GM18519 (cell line): ENCODE data around the gene WNT4.

Experiments used
- ATAC-seq: cut with Tn5 transposase; IDR thresholded peaks from one replicate; pipeline ENCODE4 v1.9.1; 2021; ENCODE audit warnings: mild to moderate bottlenecking, moderate library complexity; ENCODE audit not compliant: unreplicated experiment, low FRiP score

Gene WNT4

DNA sequence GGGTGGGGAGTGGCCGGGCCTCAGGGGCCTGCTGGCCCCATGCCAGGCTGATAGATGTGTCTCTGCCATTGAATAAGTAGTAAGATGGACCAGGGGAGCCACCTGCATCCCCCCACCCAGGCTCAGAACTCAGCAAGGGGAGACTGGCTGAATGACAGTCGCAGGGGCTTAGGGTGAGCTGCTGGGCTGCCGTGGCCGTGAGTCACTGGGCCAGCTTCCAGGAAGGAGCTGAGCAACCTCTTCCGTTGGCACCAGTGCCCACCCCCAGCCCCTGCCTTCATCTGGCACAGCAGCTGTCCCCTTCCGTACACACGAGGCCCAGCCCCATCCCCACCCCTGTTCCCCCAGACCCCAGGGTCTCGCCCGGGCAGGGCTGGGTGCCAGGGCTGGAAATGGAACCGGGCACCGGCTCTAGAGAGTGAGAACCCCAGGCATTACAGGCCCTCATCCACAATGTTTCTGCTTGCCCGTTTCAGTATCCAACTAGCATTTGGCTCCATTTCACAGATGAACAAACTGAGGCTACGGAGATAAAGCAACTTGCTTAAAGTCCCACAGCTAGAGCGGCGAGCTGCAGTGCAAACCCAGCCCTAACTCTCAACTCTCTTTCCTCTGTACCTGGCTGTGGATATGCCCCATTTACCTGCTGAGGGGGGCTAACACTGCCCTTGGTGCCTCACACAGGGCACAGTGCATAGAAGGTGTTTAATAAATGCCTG, 10.2 kb downstream of the WNT4 start:
- ATAC-seq: no peak

DNA sequence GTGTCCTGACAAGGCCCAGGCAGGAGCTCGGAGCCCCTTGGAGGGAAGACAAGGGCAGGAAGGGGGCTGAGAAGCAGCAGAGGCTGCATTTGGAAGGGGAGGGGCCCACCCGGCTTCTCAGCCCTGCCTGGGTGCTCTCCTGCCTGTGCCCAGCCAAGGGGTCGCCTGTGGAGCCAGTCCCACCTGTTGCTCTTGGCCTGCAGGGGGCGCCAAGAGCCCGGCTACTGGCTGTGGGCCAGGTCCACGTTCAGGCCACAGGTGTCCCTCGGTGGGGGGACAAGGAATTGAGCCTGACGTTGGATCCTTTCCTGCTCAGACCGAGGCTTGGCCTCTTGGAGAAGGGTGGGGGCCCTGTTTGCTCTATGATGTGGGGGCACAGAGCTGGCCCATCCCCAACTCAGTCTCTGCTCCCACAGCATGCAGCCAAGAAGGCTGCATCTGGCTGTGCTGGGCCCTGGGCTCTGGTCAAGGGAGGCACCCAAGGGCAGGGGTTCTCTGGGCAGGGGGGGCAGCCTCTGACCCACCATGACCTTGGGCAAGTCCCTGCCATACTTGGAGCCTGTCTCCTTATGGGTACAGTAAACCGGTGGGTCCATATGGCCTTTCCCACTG, 10.9 kb downstream of the WNT4 start:
- ATAC-seq: no peak

DNA sequence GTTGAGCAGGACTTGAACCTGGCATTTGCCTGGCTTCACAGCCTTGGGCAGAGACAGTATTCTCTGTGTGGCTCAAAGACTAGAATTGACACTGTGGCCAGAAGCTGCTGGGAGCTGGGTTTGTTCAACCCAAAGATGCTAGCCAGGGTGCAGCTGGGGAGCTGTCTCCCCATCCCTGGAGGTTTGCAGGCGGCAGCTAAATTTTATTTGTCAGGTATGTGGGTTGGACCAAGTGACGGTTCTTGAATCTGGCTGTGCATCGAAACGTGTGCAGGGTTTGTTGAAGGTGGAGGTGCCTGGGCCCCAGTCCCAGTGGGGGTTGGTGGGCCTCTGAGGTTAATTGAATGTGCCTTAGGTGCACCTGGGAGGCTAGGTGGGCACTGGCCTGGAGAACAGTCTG, 11.8 kb downstream of the WNT4 start:
- ATAC-seq: no peak

DNA sequence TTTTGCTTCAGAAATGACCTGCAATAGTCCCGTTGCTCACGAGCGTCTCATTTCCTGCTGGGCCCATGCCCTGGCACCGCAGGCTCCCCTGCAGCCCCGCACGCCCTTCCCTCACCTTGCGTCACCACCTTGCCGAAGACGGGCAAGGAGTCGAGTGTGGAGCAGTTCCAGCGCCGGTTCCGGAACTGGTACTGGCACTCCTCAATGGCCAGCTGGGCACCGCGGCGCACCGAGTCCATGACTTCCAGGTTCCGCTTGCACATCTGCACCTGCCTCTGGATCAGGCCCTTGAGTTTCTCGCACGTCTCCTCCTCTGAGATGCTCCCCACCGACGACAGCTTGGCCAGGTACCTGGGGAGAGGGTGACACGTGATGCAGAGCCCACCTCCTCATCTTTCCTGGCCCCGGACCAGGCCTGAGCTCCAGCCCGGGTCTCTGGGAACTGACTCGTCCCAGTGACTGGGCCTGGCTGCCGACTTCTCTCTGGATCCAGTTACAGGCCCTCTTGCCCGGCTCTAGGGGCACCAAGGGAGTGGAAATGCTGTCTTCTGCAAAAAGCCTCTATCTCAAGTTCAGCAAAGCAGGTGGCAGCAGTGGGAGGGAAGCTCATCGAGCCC, 13.3 kb downstream of the WNT4 start:
- ATAC-seq: no peak

DNA sequence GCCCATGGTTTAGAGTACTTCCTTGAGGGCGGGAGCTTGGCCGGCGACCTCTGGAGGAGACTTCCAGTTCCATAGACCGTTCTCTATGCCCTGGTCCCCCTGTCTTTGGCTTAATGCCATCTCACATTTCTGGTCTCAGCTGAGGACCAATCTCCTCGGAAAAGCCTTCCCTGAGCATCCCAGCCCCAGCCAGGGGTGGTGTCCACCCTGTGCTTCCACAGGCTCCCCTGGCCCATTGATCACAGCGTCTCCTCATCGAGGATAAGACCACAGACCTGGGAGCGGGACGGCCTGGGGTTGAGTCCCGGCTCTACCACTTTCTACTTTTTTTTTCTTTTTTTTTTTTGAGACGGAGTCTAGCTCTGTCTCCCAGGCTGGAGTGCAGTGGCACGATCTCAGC, 14.5 kb downstream of the WNT4 start:
- ATAC-seq: no peak

DNA sequence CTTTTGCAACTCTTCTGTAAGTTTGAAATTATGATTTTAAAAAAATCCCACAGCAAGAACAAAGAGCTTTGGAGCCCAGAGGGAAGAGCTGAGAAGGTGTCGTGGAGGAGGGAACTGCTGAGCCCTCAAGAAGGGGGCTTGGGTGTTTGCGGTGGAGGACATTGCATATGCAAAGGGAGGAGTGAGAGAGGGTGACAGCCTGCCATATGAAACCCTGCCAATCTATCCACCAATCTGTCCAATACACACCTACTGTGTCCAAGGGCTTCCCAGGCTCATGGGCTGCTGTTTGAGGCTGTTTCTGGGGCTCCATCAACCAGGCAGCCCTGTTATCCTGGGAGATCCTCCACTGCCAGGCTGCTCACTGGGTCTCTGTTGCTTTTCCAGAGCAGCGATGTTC, 15.2 kb downstream of the WNT4 start:
- no peak for ATAC-seq

DNA sequence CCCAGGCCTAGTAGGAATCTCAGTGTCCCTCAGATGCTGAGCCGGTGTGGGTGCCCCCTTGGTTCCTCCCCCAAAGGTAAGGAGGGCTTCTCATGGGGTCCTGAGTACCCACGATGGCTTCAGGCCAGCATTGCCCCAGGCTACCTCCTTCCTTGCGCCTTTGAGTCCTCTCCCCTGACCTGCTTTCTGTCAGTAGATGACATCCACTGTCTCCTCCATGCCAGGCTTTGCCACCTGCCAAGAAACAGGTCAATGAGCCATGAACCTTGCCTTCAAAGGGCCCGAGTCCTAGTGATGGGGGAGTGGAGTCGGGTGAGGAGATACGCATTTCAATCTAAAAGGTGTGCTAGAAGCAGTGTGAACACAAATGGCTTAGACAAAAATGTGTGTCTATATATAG, 15.6 kb downstream of the WNT4 start:
- ATAC-seq: no peak

DNA sequence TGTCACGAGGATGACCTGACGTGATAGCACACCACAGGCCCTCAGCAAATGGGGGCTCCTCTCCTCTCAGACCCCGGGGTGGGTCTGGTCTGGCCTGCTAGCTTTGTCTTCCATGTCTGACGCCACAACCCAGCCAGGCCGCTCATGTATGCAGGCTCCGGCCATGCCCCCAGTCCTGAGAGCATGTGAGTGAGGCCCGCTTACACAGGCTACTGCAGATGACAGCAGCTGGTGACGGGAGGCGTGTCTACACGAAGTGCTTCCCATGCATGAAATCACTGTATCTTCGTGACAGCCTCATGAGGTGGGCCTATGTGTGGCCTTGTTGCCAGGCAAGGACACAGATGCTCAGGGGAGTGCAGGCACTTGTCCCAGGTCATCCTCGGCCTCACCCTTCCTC, 16.4 kb downstream of the WNT4 start:
- no peak for ATAC-seq

DNA sequence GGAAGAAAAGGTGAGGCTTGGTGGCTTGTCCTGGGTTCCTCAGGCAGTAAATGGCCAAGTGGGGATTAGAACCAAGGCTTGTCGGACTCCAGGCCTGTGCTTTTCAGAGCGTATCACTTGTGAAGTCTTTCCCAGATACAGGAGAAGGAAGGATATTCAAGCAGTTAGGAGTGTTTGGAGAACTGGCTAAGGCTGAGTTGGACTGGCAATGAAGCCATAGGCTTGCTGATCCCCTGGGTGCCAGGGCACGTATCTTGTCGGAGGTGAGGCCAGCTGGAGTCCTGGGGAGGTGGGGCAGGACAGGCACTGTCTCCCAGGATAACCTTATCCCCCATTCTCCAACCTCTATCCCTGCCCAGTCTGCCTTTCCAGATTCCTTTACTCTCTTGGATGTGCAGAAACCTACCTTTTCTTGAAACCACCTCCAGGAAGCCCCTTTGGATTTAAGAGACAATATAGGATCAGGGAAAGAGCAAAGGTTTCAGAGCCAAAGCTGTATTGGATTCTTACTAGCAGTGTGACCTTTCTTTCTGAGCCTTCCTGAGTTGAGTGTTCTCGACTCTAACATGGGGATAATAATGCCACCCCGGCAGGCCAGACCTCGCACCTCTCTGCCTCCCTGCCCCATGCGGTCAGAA, 18.2 kb downstream of the WNT4 start:
- no peak for ATAC-seq

DNA sequence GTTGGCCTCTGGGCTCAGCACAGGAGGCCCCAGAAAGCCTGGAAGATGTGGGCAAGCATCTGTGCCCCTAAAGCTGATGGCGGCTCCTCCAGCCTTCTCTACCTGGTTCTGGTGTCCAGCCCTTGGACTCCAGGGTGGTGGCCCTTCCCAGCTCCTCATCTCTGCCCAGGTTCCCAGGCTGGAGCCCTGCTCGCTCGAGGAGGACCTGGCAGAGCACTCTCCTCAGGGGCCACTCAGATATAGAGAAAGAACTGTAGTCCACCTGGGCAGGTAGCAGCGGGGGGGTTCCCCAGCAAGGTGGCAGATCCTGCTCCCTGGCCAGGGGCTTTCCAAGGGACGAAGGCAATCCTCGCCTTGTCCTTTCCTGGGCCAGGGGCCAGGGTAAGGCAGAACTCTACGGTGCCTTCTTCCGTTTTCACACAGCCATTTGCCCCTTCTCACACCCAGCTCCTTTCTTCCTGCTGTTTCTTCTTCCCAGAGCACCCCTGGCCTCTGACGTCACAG, 18.9 kb downstream of the WNT4 start:
- ATAC-seq: no peak

DNA sequence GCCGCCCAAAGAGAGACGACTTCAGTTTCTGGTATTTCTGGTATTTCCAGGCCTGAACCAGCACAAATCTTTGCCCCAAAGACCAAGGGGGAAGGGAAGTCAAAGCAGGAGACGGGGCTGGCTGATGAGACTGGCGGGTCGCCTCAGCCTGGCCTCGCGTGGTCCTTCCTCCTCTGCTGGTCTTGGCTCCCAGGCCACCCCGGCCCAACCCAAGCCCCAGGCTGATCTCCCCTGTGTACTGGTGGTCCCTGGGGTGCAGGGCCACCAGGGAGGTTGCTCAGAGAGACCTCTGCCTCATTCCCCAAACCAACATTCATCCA, 19.9 kb downstream of the WNT4 start:
- no peak for ATAC-seq

DNA sequence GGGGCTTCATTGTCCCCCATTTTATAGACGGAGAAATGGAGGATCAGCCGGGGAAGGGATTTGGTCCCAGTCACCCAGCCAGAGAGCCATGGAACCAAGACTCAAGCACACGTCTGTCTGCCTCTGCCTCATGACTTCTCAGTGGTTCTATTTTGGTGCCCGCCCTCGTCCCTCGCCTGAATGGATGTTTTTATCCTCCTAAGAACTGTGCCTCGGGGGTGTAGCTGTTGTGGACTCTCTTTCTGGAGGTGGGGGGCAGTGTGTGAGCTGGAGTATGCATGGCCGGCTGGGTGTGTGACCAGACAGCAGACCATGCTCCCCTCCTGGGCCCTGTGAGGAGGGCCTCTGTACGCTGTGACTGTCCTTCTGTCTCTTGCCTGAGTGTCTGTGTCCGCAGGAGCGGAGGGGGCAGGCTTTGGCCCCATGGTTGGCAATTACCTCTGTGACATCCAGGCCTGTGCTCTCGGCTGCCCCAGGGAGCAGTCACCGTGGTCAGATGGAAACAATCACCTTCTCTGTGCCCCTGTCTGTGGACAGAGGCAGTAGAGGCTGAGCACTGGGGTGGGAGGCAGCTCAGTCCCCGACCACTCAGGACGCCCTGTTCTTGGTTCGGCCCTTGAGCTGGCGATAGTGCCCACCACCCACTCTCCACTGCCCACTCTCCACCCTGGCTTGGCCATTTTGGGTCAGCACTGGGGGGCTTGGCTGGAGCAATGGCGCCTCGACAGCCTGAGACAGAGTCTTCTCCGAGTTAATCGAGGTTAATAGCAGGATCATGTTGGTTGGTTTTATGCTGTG, 20.4 kb downstream of the WNT4 start:
- ATAC-seq: no peak

DNA sequence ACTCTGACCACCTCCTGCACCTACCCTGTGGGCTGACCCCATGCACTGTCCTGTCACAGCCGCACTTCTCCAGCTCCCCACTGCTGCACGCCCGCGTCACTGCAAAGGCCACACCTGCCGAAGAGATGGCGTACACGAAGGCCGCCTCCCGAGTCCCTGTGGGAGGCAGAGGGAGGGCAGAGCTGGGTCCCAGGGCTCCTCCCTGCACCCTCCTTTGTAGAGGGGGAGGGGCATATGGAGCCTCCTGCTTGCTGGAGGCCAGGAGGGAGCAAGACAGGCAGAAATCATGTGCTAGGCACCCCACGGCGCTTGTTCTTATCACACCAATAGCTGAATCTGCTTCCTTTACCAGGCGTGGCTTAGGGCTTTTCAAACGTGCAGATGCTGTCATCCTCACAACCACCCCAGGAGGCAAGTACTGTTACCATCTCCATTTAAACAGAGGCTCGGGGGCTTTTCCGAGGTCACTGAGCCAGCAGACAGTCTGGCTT, 21.4 kb downstream of the WNT4 start:
- no peak for ATAC-seq

DNA sequence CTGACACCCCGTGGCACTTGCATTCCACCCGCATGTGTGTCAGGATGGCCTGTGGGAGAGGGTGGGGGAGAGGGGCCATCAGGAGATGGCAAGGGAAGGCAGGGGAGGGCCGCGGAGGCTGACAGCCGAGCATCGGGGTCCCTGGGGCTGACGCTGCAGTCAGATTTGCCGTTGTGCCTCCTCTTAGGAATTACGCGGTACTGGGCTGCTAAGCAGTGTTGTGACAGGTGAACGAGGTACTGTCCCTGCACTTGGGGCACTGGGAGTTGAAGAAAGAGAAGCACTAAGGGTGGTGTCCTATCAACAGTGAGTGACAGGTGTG, 22.5 kb downstream of the WNT4 start:
- ATAC-seq: no peak

DNA sequence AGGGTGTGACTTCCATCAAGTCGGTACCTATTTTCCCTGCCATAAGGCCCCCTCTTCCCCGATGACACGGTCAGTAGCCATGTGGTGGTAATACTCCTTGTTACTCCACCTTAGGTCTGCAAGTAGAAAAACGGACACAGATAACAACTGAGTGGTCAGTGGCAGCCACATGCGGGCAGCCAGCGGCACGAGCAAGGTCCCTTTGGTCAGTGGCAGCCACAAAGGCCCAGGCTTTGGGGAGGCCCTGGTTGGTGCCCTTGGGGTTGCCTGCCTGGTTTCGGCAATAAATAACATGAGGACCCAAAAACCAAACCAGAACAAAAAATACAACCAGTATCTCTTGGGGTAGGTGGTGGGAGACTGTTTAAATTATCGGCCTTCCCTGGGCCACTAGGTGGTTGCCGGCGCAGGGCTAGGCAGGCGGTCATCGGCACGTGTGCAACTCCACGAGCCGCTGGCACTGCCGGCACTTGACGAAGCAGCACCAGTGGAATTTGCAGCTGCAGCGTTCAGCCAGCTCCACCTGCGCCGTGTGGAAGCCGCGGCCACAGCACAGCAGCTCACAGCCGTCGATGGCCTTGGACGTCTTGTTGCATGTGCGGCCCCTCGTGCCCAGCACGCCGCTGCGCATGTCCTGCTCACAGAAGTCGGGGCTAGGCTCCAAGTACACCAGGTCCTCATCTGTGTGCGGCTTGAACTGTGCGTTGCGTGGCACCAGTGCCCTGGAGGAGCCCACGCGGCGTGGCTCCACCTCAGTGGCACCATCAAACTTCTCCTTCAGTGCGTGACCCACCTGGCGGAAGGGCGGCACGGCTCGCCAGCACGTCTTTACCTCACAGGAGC, 23.1 kb downstream of the WNT4 start:
- no peak for ATAC-seq

DNA sequence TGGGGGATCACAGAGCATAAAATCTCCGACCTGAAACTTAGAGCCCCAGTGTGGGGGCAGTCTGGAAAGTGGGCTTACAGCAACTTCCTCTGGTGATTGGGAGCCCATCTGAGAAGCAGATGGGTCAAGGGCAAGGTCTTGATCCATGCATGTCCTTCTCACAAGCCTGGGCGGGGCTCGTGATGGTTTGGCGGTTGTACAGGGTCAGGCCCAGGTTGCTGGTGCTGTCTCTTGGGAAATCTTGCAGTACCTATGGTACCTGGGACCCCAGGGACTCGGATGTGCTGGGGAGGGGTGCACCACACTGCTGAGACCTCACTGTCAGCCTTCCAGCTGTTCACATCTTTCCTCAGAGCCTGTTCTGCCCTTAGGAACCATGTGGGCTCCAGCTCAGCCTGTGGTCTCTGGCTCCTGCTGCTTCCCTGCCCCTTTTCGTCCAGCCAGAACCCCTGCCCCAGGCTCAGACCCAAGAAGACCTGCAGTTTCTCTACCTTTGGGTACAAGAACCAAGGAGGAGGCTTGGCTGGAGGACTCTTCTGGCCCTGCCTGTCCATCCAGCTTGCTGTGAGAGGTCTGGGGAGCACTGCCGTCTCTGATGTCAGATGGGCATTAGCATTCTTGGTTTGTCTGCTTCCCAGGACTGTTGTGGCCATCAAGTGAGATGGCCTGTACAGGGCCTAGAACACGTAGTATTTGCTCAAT, 24.5 kb downstream of the WNT4 start:
- ATAC-seq: no peak

DNA sequence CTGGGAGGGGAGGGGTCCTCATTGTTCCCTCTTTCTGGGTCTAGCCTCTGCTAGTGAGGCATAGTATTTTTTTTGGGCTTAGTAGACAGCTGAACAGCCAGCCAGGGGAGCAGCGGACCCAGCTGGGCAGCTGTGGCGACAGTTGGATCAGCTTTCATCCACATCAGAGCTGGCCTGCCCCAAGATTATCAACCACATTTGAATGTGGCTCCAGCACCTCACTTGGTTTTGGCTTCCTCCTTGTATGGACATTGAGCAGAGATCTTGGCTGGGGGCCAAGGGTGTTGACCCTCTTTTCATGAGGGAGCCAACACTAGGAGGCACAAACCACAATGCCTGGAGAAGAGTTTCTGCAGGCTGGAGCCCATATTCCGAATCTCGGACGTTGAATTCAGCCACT, 25.0 kb downstream of the WNT4 start:
- ATAC-seq: no peak

DNA sequence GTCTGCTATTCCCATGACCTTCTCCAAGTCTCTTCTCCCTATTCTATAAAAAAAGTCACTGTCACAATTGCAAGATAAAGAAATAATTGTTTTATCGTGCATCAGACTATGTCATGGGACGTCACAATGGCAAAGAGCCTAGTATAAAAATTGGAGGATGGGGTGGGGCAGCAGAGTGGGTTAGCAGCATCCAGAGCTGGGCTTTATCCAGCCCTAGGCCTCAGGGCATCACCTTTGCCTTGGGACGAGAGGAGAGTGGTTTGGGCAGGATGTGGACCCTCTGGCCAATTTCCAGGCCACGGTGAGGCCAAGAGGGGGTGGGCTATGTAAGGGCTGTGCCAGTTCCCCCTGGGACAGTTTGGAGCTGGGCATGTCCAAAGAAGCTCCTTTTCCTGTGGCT, 25.7 kb downstream of the WNT4 start:
- no peak for ATAC-seq

DNA sequence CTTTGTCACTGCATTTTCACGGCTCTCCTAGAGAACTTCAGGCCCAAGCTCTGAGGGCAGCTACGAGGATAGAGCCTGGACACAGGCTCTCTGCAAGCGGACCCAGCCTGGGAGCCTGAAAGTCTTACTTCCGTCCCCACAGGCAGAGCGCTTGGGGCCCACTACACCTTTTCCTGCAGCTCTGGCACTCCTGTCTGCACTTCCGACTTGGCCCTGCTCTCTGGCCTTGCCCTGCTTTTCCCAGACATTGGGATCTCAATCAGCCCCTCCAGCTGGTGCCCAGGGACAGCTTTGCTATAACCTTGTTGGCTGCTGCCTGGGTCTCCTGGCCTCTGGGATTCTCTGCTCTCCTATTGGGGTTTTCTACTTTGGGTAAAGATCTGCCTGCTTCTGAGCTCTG, 27.6 kb downstream of the WNT4 start:
- no peak for ATAC-seq
